Upper lobe of left lung (tissue), 6 donors: ENCODE measurements around the gene WNK1. TPM values are rescaled to one million over a fixed set of nuclear protein-coding genes. Genes with fewer than 3 reads are reported as not detected.

Source experiments
- ATAC-seq, 2 donors: fragments of 200-7000 bp; cut with Tn5 transposase; one replicate each; pipeline ENCODE4 v1.9.1; 2022; ENCODE audit warnings: mild to moderate bottlenecking in 2 of 2, moderate library complexity in 2 of 2; ENCODE audit not compliant: low FRiP score in 2 of 2
- DNase-seq, 2 donors: peaks; one replicate each; pipeline ENCODE4 v3.0.0-alpha.2; 2019 to 2020
- H3K27ac ChIP-seq, 4 donors: fragments of 200-600 bp; sonication (generic); one replicate each; pipeline ENCODE4 v1.5.1; 2016 to 2019
- H3K27me3 ChIP-seq, 4 donors: fragments of 200-600 bp; sonication (generic); one replicate each; pipeline ENCODE4 v1.5.1; 2017 to 2019
- H3K36me3 ChIP-seq, 4 donors: fragments of 200-600 bp; sonication (generic); one replicate each; pipeline ENCODE4 v1.5.1; 2016 to 2019
- H3K4me1 ChIP-seq, 4 donors: fragments of 200-600 bp; sonication (generic); one replicate each; pipeline ENCODE4 v1.5.1; 2018 to 2019
- H3K4me3 ChIP-seq, 4 donors: fragments of 200-600 bp; sonication (generic); one replicate each; pipeline ENCODE4 v1.5.1; 2017 to 2019; ENCODE audit warnings: mild to moderate bottlenecking in 2 of 4, moderate library complexity in 1 of 4
- H3K9me3 ChIP-seq, 4 donors: fragments of 200-600 bp; sonication (generic); one replicate each; pipeline ENCODE4 v1.5.1; 2018 to 2019
- CTCF ChIP-seq, 6 experiments: fragments of 450-650 bp in 4 of 6; fragments of 200-600 bp in 2 of 6; sonication (generic) in 2 of 6; IDR thresholded peaks; one replicate each; pipeline ENCODE4 v1.5.1; 2016 to 2019; ENCODE audit warnings: antibody characterized with exemption in 6 of 6
- EP300 ChIP-seq, 4 donors: sonication (generic); formaldehyde crosslinking; IDR thresholded peaks; one replicate each; pipeline ENCODE4 v1.5.1; 2017; ENCODE audit warnings: antibody characterized with exemption in 4 of 4, control low read depth in 2 of 4
- POLR2A ChIP-seq, 4 donors: fragments of 450-650 bp; IDR thresholded peaks; one replicate each; pipeline ENCODE4 v1.5.1; 2016 to 2017; ENCODE audit warnings: antibody characterized with exemption in 4 of 4, mild to moderate bottlenecking in 2 of 4
- POLR2AphosphoS5 ChIP-seq, 2 donors: sonication (generic); formaldehyde crosslinking; IDR thresholded peaks; one replicate each; pipeline ENCODE4 v1.5.1; 2017; ENCODE audit warnings: antibody characterized with exemption in 2 of 2
- WGBS, 2 donors: methylation state at CpG; one replicate each; pipeline ENCODE4 v1.1.5; 2017 to 2018; 5-methylcytosine and 5-hydroxymethylcytosine counted together
- total RNA-seq, 6 donors: library from RNA; depleted of rRNA in 4 of 6; stranded (reverse); fragments of >200 nt in 4 of 6; gene quantifications; one replicate each; pipeline versions ENCODE4 v1.1.0 to v1.2.1, GENCODE V29; 2016 to 2021
- donor health status: DM: no; HTN: no; CAD: no; lungs with moderate emphysema.
- donor health status: DM: no; HTN: yes; CAD: no; lungs with severe emphysema.

The WNK1 gene
- total RNA-seq, 6 donors from 2014 or later: 184 to 288 (median 245) TPM

DNA sequence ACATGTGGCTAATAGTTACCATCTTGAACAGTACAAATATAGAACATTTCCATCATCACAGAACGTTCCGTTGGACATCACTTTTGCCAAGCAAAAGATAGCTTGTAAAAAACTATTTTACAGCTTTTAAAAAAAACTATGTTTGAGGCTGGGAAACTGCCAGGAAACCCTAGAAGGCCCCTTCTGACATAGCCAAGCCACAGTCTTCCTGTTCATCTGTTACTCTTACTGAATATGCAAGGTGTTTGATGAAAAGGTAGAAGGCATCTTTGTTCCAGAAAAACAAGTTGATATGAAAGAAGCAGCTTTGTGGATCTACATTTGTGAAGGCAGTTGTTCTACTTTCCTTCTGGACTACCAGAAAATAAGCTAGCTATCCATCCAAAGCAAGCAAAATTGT is 23.6 kb upstream of the WNK1 start:
- H3K36me3 ChIP-seq: no peaks in the 10 kb centered on the region
- DNase-seq: no peak
- H3K9me3 ChIP-seq: no peaks in the 10 kb centered on the region
- no peak overlapping the region for H3K4me3 ChIP-seq
- no peak overlapping the region for H3K27ac ChIP-seq
- no peaks in the 10 kb centered on the region for H3K27me3 ChIP-seq
- TF ChIP-seq EP300 (IDR thresholded peaks at IDR 0.05) (no peak), POLR2A (IDR thresholded peaks at IDR 0.05) (no peak), CTCF (IDR thresholded peaks at IDR 0.05) (no peak), POLR2AphosphoS5 (IDR thresholded peaks at IDR 0.05) (no peak)
- H3K4me1 ChIP-seq: peaks cover 0 to 3% (median 0%) of the 10 kb centered on the region in 4 donors
- WGBS, 2 donors: 46 to 65% methylated on average over 2 of the region's 2 CpGs
- no peak for ATAC-seq

DNA sequence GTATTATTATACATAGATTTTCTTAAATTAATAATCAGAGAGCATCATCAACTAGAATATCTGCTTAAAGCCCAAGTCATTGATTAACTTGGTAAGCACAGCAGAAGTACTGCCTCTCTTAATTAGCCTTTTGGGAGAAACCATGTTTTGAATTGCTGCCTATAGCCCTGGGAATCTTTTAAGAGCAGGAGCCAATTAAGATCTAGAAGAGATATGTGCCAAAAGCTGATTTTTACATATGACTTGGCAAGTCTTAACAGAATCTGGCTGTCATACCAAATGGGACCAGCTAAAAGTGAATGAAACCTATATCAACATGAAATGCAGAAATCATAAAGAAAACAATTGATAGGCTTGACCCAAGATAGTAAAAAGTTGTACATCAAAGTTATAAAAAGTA is 23.2 kb upstream of the WNK1 start:
- peaks cover 0 to 1% (median 0%) of the 10 kb centered on the region in 4 donors for H3K4me1 ChIP-seq
- H3K36me3 ChIP-seq: no peaks in the 10 kb centered on the region
- no peak overlapping the region for H3K27ac ChIP-seq
- H3K4me3 ChIP-seq: no peak overlapping the region
- H3K27me3 ChIP-seq: no peaks in the 10 kb centered on the region
- DNase-seq (no peak), ATAC-seq (no peak)
- TF ChIP-seq EP300 (IDR thresholded peaks at IDR 0.05) (no peak), POLR2AphosphoS5 (IDR thresholded peaks at IDR 0.05) (no peak), POLR2A (IDR thresholded peaks at IDR 0.05) (no peak), CTCF (IDR thresholded peaks at IDR 0.05) (no peak)
- H3K9me3 ChIP-seq: no peaks in the 10 kb centered on the region

- 91 to 93% methylated on average over 9 of the region's 9 CpGs for WGBS, 2 donors
- Histone ChIP-seq H3K27me3 (no peaks in the 10 kb centered on the region), H3K4me1 (no peaks in the 10 kb centered on the region), H3K36me3 (no peaks in the 10 kb centered on the region), H3K27ac (no peak overlapping the region), H3K4me3 (no peak overlapping the region), H3K9me3 (no peaks in the 10 kb centered on the region)
- no peak for TF ChIP-seq EP300 (IDR thresholded peaks at IDR 0.05)
- TF ChIP-seq POLR2A (IDR thresholded peaks at IDR 0.05): no peak
- TF ChIP-seq POLR2AphosphoS5 (IDR thresholded peaks at IDR 0.05): no peak
- TF ChIP-seq CTCF (IDR thresholded peaks at IDR 0.05): no peak
- ATAC-seq (no peak), DNase-seq (no peak)
These were observed 21.8 kb upstream of the WNK1 start for GRCh38 chr12:730550-730949.

GRCh38 chr12:737122-737739 is 15.1 kb upstream of the WNK1 start:
- Histone ChIP-seq H3K4me1 (peaks cover 0 to 16% (median 10%) of the 10 kb centered on the region in 4 donors), H3K9me3 (no peaks in the 10 kb centered on the region), H3K27ac (peak overlapping the region in 3 of 4 donors; percentile 4 to 49 (median 48)), H3K36me3 (no peaks in the 10 kb centered on the region), H3K4me3 (no peak overlapping the region), H3K27me3 (no peaks in the 10 kb centered on the region)
- ATAC-seq (peak in 1 of 2 donors; percentile 23), DNase-seq (no peak)
- no peak for TF ChIP-seq CTCF (IDR thresholded peaks at IDR 0.05)
- peak in 2 of 4 donors; percentile 86 to 89 for TF ChIP-seq EP300 (IDR thresholded peaks at IDR 0.05)
- peak in 1 of 2 donors; percentile 60 for TF ChIP-seq POLR2AphosphoS5 (IDR thresholded peaks at IDR 0.05)
- no peak for TF ChIP-seq POLR2A (IDR thresholded peaks at IDR 0.05)
- 42 to 45% methylated on average over 10 of the region's 10 CpGs for WGBS, 2 donors

GRCh38 chr12:738712-739111 is 13.7 kb upstream of the WNK1 start:
- 68% methylated on average over 2 of the region's 2 CpGs for WGBS, 2 donors
- H3K27ac ChIP-seq: no peak overlapping the region
- H3K36me3 ChIP-seq: no peaks in the 10 kb centered on the region
- ATAC-seq (no peak), DNase-seq (no peak)
- TF ChIP-seq CTCF (IDR thresholded peaks at IDR 0.05) (no peak), POLR2A (IDR thresholded peaks at IDR 0.05) (no peak), EP300 (IDR thresholded peaks at IDR 0.05) (no peak), POLR2AphosphoS5 (IDR thresholded peaks at IDR 0.05) (no peak)
- H3K27me3 ChIP-seq: no peaks in the 10 kb centered on the region
- H3K4me3 ChIP-seq: no peak overlapping the region
- no peaks in the 10 kb centered on the region for H3K9me3 ChIP-seq
- H3K4me1 ChIP-seq: peaks cover 0 to 16% (median 10%) of the 10 kb centered on the region in 4 donors
